Placental epithelial cell (primary cell): ENCODE results near the gene PROSER1. TPM values are rescaled to one million over a fixed set of nuclear protein-coding genes. Genes with fewer than 3 reads are reported as not detected.

Experiments
- total RNA-seq: library from RNA; depleted of rRNA; stranded (reverse); fragments of >200 nt; gene quantifications from 2 replicates; pipeline ENCODE4 v1.2.3, GENCODE V29; 2012

Gene PROSER1
- total RNA-seq = 9.0 and 9.8 TPM in 2 replicates

GRCh38 chr13:39037880-39038568 lies at the start of gene PROSER1, which contains the start of gene NHLRC3:
Gene PROSER1 (minus strand): TSS chr13:39038089. CDS start chr13:39037242, 847 bp downstream.
Gene NHLRC3 (plus strand): TSS chr13:39038456. CDS start chr13:39038640, 184 bp downstream.

GRCh38 chr13:38990693-38991092 lies 47.2 kb downstream of the PROSER1 start, which contains the start of gene STOML3:
Gene STOML3 (minus strand): TSS chr13:38990831. CDS start chr13:38990721, 110 bp downstream.

Other genes with a start within 250 kb of the PROSER1 start
- not detected in 2 replicates for gene STOML3, start 47.3 kb downstream of the PROSER1 start, total RNA-seq
- gene NHLRC3, start 367 bp upstream of the PROSER1 start, total RNA-seq = 11.8 and 19.2 TPM in 2 replicates